Spleen (tissue), 11 donors: ENCODE data around the gene PLCG2. TPM values are rescaled to one million over a fixed set of nuclear protein-coding genes. Genes with fewer than 3 reads are reported as not detected.

Source experiments
- DNase-seq: peaks from one replicate; pipeline ENCODE4 v3.0.0-alpha.2; 2020
- H3K27ac ChIP-seq, 8 donors: fragments of 200-600 bp; sonication (generic) in 7 of 8; 1 replicate in 4 of 8; 2 replicates in 4 of 8; pipeline versions ENCODE4 v1.5.0 to v1.8.0; 2016 to 2021; ENCODE audit warnings: inconsistent platforms in 4 of 8, mild to moderate bottlenecking in 4 of 8, moderate library complexity in 1 of 8
- H3K27me3 ChIP-seq, 7 donors: fragments of 200-600 bp; sonication (generic) in 6 of 7; replicated peaks in 1 of 7; 1 replicate in 4 of 7; 2 replicates in 3 of 7; pipeline versions ENCODE4 v1.5.0 to v1.8.0; 2016 to 2021; ENCODE audit warnings: inconsistent platforms in 3 of 7, mild to moderate bottlenecking in 1 of 7
- H3K36me3 ChIP-seq, 6 donors: fragments of 200-600 bp; sonication (generic) in 5 of 6; 1 replicate in 4 of 6; 2 replicates in 2 of 6; pipeline versions ENCODE4 v1.5.0 to v1.8.0; 2016 to 2021; ENCODE audit warnings: inconsistent platforms in 2 of 6
- H3K4me1 ChIP-seq, 6 donors: fragments of 200-600 bp; sonication (generic) in 5 of 6; 1 replicate in 3 of 6; 2 replicates in 3 of 6; pipeline versions ENCODE4 v1.5.0 to v1.8.0; 2016 to 2021; ENCODE audit warnings: inconsistent platforms in 3 of 6
- H3K4me3 ChIP-seq, 8 donors: fragments of 200-600 bp; sonication (generic) in 7 of 8; 1 replicate in 4 of 8; 2 replicates in 4 of 8; pipeline versions ENCODE4 v1.5.0 to v1.8.0; 2016 to 2021; ENCODE audit warnings: inconsistent platforms in 4 of 8, mild to moderate bottlenecking in 4 of 8, moderate library complexity in 2 of 8
- H3K9me3 ChIP-seq, 8 donors: fragments of 200-600 bp; sonication (generic) in 7 of 8; 1 replicate in 4 of 8; 2 replicates in 4 of 8; pipeline versions ENCODE4 v1.5.0 to v1.8.0; 2016 to 2021; ENCODE audit warnings: inconsistent platforms in 4 of 8
- POLR2A ChIP-seq, 3 donors: fragments of 450-650 bp; IDR thresholded peaks; one replicate each; pipeline ENCODE4 v1.5.1; 2017; ENCODE audit warnings: antibody characterized with exemption in 3 of 3, mild to moderate bottlenecking in 1 of 3
- POLR2AphosphoS5 ChIP-seq, 3 donors: sonication (generic); formaldehyde crosslinking; IDR thresholded peaks; one replicate each; pipeline ENCODE4 v1.5.1; 2017; ENCODE audit warnings: antibody characterized with exemption in 3 of 3
- WGBS, 5 donors: extraction: QIAGEN DNeasy Blood & Tissue Kit in 3 of 5; methylation state at CpG; one replicate each; pipeline versions ENCODE4 v1.1.5 to v1.1.7; 2013 to 2018; 5-methylcytosine and 5-hydroxymethylcytosine counted together
- intact Hi-C: fragments of 100-400 bp; cut with DNase I; formaldehyde crosslinking; loops from one replicate; pipeline ENCODE4 v1.15.0; 2023; ENCODE audit warnings: low total_unique reads
- polyA plus RNA-seq, 3 donors: library from polyadenylated mRNA; stranded (reverse); fragments of 200-250 nt; gene quantifications; one replicate each; pipeline ENCODE4 v1.2.1, GENCODE V29; 2013
- total RNA-seq, 7 donors: library from RNA; depleted of rRNA in 3 of 7; stranded (reverse); fragments of >200 nt in 3 of 7; fragmentation: NEBNext Ultra II Directional in 4 of 7; extraction: Animal tissue kit (Norgen Biotek cat#: 25700) in 4 of 7; gene quantifications; one replicate each; pipeline versions ENCODE4 v1.1.0 to v1.2.1, GENCODE V29; 2016 to 2021
- TF ChIP-seq, protein P1 (sequence below), 11 experiments: fragments of 200-600 bp in 7 of 11; fragments of 450-650 bp in 4 of 11; sonication (generic) in 4 of 11; IDR thresholded peaks in 8 of 11; conservative IDR thresholded peaks in 3 of 11; 1 replicate in 7 of 11; 2 replicates in 4 of 11; pipeline versions ENCODE4 v1.4.0 to v1.8.0; 2016 to 2021; ENCODE audit warnings: antibody characterized with exemption in 11 of 11, inconsistent platforms in 4 of 11, mild to moderate bottlenecking in 1 of 11
- donor health status: healthy with polysubstance abuse.
- donor health status: DM: no; HTN: no; CAD: no; lungs with moderate emphysema.
- donor health status: DM: no; HTN: no; CAD: no.
- donor health status: Bipolar disorder and iron deficiency.
- donor health status: healthy.
- donor health status: DM: no; HTN: no; CAD: no.
- donor health status: DM: yes; HTN: yes; CAD: no.

The PLCG2 gene
- total and polyA plus RNA-seq, 10 donors = 57.1 to 277 (median 145) TPM

DNA sequence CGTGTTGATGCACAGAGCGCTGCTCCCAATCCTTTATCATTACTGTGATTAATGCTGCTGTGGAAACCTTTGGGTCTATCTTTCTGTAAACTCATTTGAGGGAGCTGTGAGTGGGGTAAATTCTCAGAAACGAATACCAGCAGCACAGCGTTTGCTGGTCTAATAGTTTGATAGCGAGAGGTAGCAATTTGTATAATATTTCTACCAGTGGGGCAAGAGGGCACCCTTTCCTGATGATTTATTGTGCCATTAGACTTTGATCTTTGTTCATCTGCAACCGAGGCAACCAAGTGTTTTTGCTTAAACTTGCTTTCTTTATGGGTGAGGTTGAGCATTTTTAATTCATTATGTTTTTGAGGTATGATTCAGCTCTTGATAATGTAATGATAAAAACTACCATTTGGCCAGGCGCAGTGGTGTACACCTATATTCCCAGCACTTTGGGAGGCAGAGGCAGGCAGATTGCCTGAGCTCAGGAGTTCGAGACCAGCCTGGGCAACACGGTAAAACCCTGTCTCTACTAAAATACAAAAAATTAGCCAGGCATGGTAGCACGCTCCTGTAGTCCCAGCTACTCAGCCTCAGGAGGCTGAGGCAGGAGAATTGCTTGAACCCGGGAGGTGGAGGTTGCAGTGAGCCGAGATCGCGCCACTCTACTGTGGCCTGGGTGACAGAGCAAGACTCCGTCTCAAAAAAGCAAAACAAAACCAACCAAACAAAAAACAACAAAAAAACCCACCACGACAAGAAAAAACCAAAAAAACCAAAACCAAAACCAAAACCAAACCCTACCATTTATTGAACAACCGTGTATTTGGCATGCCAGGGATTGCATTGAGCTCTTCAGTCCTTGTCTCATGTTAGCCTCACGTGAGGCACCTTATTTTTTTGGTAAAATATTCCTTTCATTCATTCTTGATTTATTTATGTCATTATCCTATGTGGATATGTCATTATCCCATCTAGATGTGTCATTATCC lies 81.5 kb downstream of the PLCG2 start:
- Histone ChIP-seq H3K36me3 (peaks cover 0 to 82% (median 49%) of the 10 kb centered on the region in 6 donors), H3K27me3 (no peaks in the 10 kb centered on the region), H3K4me3 (no peak overlapping the region), H3K4me1 (peaks cover 12 to 68% (median 33%) of the 10 kb centered on the region in 6 donors), H3K9me3 (no peaks in the 10 kb centered on the region), H3K27ac (peak overlapping the region in 5 of 8 donors; percentile 6 to 91 (median 64))
- no peak for DNase-seq
- intact Hi-C loops = loop anchor here (10.0 kb wide), 1 partner anchor 76 kb away; no protein-coding TSS in a partner anchor
- WGBS, 5 donors = 84 to 89% (median 88%) methylated on average over 18 of the region's 18 CpGs
- TF ChIP-seq, protein P1, sequence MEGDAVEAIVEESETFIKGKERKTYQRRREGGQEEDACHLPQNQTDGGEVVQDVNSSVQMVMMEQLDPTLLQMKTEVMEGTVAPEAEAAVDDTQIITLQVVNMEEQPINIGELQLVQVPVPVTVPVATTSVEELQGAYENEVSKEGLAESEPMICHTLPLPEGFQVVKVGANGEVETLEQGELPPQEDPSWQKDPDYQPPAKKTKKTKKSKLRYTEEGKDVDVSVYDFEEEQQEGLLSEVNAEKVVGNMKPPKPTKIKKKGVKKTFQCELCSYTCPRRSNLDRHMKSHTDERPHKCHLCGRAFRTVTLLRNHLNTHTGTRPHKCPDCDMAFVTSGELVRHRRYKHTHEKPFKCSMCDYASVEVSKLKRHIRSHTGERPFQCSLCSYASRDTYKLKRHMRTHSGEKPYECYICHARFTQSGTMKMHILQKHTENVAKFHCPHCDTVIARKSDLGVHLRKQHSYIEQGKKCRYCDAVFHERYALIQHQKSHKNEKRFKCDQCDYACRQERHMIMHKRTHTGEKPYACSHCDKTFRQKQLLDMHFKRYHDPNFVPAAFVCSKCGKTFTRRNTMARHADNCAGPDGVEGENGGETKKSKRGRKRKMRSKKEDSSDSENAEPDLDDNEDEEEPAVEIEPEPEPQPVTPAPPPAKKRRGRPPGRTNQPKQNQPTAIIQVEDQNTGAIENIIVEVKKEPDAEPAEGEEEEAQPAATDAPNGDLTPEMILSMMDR (IDR thresholded peaks at IDR 0.05 in 8 of 11, conservative IDR thresholded peaks at IDR 0.05 in 3 of 11) = no peak
- no peak for TF ChIP-seq POLR2AphosphoS5 (IDR thresholded peaks at IDR 0.05)

DNA sequence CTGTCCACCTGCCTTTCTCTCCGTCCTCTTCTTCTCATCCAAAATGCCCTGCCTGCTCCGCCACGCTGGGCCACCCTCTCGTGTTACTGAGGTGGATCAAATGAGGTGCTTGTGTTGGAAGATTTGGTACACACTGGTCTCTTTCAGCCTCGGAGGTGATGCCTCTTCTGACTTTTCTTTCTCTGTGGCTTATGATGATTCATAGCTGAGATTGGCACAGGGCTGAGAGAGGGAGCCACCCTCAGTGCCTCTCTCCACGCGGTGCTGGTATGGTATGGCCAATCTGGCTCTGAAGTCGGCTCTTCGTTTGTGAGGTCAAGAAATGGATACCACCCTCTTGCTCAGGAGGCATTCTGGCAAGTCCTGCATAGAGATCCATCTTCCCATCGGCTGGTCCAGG lies 82.4 kb downstream of the PLCG2 start:
- TF ChIP-seq POLR2A (IDR thresholded peaks at IDR 0.05) (no peak), POLR2AphosphoS5 (IDR thresholded peaks at IDR 0.05) (no peak)
- TF ChIP-seq, protein P1 (IDR thresholded peaks at IDR 0.05 in 8 of 11, conservative IDR thresholded peaks at IDR 0.05 in 3 of 11) = no peak
- no peak overlapping the region for H3K4me3 ChIP-seq
- peaks cover 0 to 73% (median 40%) of the 10 kb centered on the region in 6 donors for H3K36me3 ChIP-seq
- H3K9me3 ChIP-seq = no peaks in the 10 kb centered on the region
- 81 to 92% (median 85%) methylated on average over 10 of the region's 10 CpGs for whole genome bisulfite sequencing, 5 donors
- no peaks in the 10 kb centered on the region for H3K27me3 ChIP-seq
- DNase-seq = no peak
- H3K27ac ChIP-seq = peak overlapping the region in 4 of 8 donors; percentile 49 to 91 (median 74)
- intact Hi-C loops = loop anchor here (10.0 kb wide), 1 partner anchor 77 kb away; no protein-coding TSS in a partner anchor
- peaks cover 12 to 69% (median 38%) of the 10 kb centered on the region in 6 donors for H3K4me1 ChIP-seq

DNA sequence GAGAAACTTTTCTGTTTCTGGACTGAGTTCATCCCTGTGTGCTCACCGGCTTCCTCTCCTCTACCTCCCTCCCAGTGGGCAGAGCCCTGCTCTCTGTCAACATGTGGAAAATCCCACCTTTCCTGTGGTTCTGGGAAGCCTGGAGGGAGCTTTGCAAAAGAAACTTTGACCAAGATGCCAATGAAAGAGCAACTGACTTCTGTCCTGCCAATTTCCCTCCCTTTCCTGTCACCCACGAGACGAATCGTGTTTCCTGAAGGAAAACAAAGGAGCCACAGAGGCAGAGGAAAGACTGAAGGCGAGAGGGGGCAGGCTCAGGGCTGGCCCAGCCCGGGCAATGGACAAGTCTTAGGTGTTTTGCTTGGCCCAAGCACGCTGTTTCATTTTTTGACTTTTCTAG lies 82.8 kb downstream of the PLCG2 start:
- H3K27ac ChIP-seq = peak overlapping the region in 4 of 8 donors; percentile 49 to 91 (median 74)
- H3K27me3 ChIP-seq = no peaks in the 10 kb centered on the region
- peaks cover 0 to 69% (median 37%) of the 10 kb centered on the region in 6 donors for H3K36me3 ChIP-seq
- DNase-seq = no peak
- intact Hi-C loops = loop anchor here (10.0 kb wide), 1 partner anchor 77 kb away; no protein-coding TSS in a partner anchor
- H3K4me1 ChIP-seq = peaks cover 12 to 73% (median 42%) of the 10 kb centered on the region in 6 donors
- no peaks in the 10 kb centered on the region for H3K9me3 ChIP-seq
- 41 to 79% (median 70%) methylated on average over 7 of the region's 7 CpGs for WGBS, 5 donors
- H3K4me3 ChIP-seq = no peak overlapping the region
- TF ChIP-seq POLR2A (IDR thresholded peaks at IDR 0.05) (no peak), POLR2AphosphoS5 (IDR thresholded peaks at IDR 0.05) (peak in 1 of 3 donors; percentile 27)

DNA sequence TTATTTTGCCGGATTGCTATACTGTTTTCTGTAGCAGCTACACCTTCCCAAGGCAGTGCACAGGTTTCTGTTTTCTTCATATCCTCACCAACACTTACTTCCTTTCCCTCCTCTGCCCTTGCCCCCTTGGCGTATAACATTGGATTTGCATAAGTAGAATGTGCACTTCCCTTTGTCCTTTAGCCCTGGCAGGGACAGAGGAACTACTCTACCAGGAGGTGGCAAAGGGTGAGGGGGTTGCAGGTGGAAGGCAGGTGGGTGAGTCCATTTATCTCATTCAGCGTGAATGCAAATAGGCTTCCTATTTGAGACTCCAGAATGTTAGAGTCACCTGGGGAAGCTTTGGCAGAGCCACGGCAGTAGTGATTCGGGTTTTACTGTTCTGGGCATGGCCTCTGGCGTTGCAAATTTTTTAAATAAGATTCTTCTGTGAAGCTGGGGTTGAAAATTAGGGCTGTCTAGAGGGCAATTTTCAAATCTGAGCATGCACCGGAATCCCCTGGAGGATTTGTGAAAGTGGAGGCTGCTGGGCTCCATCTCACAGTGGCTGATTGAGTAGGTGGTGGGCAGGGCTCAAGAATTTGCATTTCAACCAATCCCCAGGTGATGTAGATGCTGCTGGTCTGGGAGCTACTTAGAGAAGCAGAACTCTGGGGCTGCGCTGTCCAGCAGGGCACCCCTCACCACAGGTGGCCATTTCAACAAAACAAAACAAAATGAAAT lies 84.7 kb downstream of the PLCG2 start:
- no peaks in the 10 kb centered on the region for H3K27me3 ChIP-seq
- TF ChIP-seq POLR2AphosphoS5 (IDR thresholded peaks at IDR 0.05) (peak in 1 of 3 donors; percentile 83), POLR2A (IDR thresholded peaks at IDR 0.05) (no peak)
- TF ChIP-seq, protein P1 (IDR thresholded peaks at IDR 0.05 in 8 of 11, conservative IDR thresholded peaks at IDR 0.05 in 3 of 11) = peak in 1 of 11 experiments; percentile 11
- H3K36me3 ChIP-seq = peaks cover 0 to 63% (median 24%) of the 10 kb centered on the region in 6 donors
- DNase-seq = no peak
- H3K9me3 ChIP-seq = no peaks in the 10 kb centered on the region
- H3K4me3 ChIP-seq = peak overlapping the region in 1 of 8 donors; percentile 41
- H3K4me1 ChIP-seq = peaks cover 20 to 91% (median 52%) of the 10 kb centered on the region in 6 donors
- intact Hi-C loops = loop anchor here (10.0 kb wide), 1 partner anchor 79 kb away; no protein-coding TSS in a partner anchor
- peak overlapping the region in 7 of 8 donors; percentile 13 to 91 (median 49) for H3K27ac ChIP-seq
- WGBS, 5 donors = 61 to 74% (median 64%) methylated on average over 8 of the region's 8 CpGs
